HG03060 (cell line): Measurements from ENCODE around the gene NOXO1.
"Not testable (repeated sequence)": the region's sequence is repeated elsewhere in the genome, so short reads cannot be mapped to it uniquely, and the experiment has no call there.

ENCODE experiments used
- ATAC-seq: cut with Tn5 transposase; IDR thresholded peaks from one replicate; pipeline ENCODE4 v1.9.1; 2021; ENCODE audit warnings: low read depth, moderate number of reproducible peaks; ENCODE audit not compliant: unreplicated experiment

Gene NOXO1

DNA sequence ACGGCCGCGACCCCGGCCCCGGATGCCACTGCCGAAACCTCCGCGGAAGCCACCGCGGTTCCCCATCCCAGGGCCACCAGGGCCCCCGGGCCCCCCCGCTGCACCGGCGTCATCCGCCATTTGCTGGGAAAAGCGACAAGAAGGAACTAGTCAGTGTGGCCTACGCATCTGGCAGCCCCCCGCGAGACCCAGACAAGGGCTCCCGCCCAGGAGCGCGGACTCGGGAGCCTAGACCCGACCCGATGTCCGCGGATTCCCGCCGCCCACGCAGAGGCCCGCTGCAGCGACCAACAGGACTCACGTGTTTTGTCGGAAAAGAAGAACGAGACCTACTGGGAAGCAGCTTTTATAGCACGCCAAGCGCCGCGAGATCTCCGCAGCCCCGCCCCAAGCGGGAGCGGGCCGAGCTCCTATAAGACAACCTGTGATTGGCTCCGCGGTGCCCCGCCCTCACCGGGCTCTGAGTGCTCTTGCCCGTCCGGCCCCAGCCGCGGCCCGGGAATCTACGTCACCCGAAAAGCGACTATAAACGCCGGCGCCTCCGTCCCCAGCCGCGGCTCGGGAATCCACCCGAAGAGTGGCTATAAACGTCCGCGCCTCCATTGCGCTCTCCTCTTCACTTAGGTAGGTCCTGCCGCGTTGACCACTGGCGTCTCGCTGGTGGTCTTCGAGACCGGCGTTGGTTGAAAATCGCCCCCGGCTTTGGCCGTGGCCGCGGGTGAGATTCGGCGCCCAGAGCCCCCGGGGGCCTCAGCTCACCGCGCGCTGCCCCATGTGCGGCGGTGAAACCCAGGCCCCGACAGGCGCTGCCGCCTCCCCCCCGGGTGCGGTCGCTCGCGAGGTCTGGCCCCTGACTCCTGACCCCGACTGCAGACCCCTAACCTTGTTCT is 16.5 kb downstream of the NOXO1 start, which contains the start of gene RPS2:
RPS2 (minus strand) TSS at position 321 of the 890 bp plus-strand sequence; CDS start at position 120, 201 bp downstream.
- peak; percentile 69 for ATAC-seq

DNA sequence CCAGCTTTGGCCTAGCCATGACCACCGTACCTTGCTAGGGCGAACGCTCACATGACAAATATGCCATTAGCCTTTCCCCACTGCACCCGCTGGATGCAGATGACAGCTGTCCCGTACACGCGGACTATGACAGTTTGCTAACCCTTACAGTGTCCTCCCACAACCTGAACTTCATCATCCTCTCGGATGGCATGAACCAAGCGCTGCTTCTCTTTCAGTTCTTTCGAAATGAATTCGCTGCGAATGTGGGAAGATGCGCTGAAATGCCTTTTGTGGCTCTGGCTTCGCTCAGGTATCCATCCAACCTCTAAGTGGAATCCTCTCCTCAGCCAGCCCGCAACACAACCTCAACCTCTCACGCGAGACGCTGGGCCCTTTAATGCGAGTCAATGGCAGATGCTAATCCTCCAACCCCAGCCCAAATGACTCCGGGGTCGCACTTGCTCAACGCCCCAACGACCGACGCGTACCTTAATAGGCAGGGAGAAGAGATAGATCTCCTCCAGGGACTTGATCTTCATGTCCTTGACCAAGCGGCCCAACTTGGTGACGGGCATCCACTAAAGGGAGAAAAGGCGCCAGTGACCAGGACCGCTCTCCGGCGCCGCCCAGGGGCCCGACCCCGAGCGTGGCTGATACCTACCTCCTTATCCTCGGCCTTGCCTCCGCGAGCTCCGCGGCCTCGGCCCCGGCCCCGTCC is 17.3 kb downstream of the NOXO1 start:
- ATAC-seq = peak; percentile 2

DNA sequence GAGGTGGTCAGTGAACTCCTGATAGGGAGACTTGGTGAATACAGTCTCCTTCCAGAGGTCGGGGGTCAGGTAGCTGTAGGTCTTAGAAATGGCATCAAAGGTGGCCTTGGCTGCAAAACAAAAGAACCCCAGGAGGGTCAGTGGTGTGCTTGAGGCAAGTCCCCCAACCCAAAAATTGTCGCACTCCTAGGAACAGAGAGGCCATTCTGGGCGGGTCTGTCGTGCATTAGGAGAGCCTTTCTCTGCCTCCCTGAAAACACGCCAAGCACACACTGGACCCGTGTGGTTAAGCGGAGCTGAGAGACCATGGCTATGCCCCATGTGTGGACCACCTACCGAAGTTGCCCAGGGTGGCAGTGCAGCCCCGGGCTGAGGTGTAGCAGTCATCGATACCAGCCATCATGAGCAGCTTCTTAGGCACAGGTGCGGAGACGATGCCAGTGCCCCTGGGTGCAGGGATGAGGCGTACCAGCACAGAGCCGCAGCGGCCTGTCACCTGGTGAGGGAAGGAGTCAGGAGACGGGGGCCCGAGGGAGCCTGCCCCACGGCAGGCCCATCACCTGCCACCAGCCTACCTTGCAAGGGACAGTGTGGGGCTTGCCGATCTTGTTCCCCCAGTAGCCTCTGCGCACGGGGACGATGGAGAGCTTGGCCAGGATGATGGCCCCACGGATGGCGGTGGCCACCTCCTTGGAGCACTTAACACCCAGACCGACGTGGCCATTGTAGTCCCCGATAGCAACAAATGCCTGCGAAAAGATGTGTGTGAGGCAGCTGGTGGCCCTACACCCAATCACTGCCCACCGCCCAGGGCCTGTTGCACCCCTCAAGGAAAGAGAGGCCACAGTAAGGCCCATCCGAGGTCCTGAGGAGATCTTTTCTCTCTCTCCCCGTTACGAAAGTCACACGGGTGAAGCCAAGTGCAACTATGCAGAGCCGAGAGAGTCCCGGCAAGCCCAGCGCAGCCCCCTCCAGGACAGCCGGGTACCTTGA is 18.8 kb downstream of the NOXO1 start:
- not testable (repeated sequence) for ATAC-seq

DNA sequence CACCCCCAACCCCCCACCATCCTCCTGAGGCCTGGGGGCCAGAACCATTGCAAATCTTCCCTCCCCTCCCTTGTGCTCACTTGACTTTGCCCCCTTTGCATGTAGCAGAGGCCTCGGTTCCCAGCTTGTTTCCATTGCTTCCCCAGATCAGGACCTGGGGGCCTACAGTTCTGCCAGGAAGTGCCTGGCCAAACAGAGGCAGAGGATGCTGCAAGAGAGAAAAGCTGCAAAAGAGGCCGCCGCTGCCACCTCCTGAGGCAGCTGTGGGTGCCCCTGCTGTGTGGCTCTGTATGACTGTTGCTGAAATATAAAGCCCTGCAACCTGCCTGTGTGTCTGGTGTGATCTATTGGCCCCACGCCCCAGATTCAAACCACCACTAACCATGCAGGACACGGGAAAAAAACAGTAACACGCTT is 19.6 kb downstream of the NOXO1 start:
- no peak for ATAC-seq

DNA sequence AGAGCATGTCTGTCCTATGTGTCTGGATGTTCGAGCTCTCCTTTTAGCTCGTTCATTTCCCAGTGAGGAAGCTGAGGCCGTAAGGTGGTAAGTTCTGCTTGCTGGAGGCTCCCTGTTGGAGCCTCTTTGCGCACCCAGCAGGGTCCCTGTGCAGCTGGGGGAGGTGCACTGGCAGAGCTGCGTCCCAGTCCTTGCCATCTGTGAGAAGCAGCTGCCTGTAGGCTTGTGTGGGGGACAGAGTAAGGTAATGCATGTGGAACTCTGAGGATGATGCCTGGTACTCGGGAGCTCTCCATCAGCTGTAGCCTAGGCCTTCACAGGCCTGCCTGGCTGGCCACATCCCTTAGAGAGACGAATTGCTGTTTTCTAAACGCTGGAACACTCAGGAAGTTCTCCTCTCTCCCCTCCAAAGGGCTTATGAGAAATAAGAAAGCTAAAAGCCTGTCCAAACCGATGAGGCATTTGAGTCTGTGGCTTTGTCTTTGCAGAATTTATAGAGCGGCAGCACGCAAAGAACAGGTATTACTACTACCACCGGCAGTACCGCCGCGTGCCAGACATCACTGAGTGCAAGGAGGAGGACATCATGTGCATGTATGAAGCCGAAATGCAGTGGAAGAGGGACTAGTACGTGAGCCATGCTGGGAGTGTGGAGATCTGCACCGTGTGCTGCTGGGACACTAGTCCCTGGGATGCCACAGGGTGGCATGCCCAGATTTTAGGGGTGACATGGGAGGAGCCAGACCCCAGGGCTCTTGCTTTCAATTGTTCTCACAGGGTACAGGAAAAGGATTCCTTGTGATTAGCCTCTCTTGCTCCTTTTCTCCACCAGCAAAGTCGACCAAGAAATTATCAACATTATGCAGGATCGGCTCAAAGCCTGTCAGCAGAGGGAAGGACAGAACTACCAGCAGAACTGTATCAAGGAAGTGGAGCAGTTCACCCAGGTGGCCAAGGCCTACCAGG is 20.3 kb downstream of the NOXO1 start:
- ATAC-seq = no peak

DNA sequence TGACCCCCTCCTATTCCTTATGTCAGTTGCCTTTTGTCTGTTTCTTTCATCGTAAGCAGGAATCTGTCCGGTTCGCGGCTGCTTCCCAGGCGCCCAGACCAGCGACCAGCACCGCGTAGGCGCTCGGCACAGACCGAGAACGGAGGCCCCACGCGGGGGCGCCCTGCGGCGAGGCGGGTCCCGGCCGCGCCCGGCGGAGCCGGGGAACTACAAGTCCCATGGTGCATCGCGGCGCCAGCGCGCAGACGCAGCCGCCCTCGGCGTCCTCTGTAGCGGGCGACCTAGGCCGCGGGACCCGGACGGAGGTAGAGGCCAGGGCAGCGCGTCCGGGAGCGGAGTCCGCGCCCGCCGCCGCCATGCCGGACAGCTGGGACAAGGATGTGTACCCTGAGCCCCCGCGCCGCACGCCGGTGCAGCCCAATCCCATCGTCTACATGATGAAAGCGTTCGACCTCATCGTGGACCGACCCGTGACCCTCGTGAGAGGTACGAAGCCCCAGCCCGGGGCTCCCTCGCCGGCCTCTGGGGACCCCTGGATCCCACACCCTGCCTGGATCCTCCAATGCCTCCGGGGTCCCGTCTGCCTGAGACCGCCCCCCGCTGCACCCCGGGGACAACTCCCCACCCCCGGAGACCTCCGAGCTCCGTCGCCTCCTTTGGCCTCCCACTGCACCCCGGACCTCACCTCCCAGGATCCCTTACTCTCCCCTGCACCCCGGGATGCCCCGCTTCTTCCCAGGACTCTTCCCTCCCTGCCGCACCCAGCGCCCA is 21.8 kb downstream of the NOXO1 start, which contains the start of gene NDUFB10:
NDUFB10 (plus strand) TSS at position 270 of the 771 bp plus-strand sequence; CDS start at position 357, 87 bp downstream.
- ATAC-seq = no peak

DNA sequence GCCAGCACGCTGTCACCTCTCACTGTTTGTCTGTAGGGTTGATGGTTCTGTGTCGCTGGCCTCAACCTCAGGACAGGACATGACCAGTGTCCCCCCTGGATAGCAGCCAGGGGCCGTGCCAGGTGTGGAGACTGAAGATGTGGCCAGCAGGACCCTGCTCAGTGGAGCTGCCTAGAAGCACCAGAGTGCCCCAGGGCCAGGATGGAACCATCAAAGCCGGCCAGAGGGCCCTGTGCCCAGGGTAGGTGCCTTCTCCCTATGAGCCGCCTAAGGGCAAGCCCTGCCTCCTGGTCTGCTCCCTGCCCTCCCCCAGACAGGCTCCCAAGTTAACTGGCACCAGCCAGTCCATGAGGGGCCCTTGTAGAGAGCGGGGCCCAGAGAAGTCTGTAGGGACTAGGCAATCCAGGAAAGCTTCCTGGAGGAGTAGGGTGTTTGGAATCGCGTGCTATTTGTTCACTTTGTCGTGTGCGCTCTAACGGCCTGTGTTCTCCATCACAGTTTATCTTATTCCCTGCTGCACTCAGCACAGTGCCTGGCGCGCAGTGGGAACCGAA is 22.5 kb downstream of the NOXO1 start:
- ATAC-seq = no peak

DNA sequence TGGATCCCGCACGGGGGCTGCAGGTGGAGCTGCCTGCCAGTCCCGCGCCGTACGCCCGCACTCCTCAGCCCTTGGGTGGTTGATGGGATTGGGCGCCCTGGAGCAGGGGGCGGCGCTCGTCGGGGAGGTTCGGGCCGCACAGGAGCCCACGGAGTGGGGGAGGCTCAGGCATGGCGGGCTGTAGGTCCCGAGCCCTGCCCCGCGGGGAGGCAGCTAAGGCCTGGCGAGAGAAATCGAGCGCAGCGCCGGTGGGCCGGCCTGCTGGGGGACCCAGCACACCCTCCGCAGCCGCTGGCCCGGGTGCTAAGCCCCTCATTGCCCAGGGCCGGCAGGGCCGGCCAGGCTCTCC is 23.2 kb downstream of the NOXO1 start:
- not testable (repeated sequence) for ATAC-seq

DNA sequence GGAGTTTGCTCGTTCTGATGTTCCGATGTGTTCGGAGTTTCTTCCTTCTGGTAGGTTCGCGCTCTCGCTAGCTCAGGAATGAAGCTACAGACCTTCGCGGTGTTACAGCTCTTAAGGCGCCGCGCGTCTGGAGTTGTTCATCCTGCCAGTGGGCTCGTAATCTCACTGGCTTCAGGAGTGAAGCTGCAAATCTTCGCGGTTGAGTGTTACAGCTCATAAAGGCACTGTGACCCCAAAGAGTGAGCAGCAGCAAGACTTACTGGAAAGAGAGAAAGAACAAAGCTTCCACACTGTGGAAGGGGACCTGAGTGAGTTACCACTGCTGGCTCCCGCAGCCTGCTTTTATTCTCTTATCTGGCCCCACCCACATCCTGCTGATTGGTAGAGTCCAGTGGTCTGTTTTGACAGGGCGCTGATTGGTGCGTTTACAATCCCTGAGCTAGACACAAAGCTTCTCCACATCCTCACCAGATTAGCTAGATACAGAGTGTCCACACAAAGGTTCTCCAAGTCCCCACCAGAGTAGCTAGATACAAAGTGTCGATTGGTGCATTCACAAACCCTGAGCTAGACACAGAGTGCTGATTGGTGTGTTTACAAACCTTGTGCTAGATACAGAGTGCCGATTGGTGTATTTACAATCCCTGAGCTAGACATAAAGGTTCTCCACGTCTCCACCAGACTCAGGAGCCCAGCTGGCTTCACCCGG is 23.7 kb downstream of the NOXO1 start:
- not testable (repeated sequence) for ATAC-seq

DNA sequence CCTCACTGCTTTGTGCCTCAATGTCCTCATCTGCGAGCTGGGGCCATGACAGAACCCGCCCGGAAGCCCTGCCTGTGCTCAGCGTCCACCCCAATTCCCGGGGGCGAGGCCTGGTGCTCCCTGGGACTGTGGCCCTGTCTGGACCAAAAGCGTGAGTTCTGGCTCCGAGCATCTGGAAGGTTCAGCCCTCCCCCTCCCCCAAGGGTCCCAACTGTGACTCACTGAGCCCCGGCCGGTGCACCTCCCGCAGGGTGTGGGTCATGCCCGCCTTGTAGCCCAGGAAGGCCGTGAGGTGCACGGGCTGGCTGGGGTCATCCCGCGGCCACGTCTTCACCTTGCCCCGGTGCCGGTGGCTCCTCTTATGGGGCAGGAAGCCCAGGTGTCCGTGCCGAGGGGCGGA is 27.5 kb downstream of the NOXO1 start:
- no peak for ATAC-seq

DNA sequence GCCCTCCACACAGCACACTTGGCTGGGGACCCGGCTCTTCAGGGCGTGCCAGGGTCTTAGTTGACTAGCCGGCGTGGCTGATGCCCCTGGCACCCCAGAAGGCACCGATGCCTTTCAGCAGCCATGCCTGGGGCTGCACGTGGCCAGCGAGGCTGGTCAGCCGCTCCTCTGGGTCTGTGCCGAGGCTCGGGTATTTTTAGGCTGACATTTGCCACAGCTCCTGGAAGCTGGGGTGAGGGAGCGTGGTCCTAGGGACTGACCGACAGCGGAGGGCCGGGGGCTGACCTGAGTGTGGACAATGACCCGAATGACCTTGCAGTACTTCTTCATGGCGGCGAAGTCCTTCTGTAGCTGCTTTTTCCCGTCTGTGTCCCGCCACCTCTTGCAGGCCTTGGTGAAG is 30.7 kb downstream of the NOXO1 start:
- ATAC-seq = no peak

DNA sequence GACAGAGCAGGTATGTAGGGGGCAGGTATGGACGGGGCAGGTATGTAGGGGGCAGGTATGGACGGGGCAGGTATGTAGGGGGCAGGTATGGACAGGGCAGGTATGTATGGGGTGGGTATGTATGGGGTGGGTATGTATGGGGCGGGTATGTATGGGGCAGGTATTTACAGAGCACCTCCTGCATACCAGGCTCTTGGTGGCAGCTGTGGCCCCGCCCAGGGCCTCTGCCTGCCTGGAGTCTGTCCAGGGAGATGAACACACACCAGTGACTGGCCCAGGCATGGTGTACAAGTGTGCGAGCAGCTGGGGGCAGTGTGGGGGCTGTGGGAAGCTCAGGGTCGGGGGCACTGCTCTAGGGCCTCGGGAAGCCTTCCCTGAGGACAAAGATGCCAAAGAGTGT is 31.2 kb downstream of the NOXO1 start:
- no peak for ATAC-seq

DNA sequence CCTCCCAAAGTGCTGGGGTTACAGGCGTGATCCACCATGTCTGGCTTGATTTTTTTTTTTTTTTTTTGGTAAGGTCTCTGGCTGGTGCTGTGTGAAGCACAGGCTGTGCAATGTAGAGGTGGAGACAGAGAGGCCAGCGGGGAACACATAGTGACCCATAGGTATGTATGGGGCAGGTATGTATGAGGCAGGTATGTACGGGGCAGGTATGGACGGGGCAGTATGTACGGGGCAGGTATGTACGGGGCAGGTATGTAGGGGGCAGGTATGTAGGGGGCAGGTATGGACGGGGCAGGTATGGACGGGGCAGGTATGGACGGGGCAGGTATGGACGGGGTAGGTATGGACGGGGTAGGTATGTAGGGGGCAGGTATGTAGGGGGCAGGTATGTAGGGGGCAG is 31.8 kb downstream of the NOXO1 start:
- ATAC-seq = no peak

DNA sequence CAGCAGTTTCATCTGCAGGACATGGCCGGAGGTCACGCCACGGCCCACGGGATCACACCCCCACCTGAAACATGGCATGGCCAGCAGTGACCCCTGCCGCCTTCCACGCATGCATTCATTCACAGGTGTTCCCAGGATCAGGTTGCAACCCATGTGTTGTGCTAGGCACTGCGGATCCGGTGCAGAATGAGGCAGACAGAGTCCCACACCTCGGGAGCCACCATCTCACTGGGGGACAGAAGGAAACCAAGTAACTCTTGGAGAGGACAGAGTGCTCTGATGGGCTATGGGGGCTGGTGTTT is 33.9 kb downstream of the NOXO1 start:
- no peak for ATAC-seq

DNA sequence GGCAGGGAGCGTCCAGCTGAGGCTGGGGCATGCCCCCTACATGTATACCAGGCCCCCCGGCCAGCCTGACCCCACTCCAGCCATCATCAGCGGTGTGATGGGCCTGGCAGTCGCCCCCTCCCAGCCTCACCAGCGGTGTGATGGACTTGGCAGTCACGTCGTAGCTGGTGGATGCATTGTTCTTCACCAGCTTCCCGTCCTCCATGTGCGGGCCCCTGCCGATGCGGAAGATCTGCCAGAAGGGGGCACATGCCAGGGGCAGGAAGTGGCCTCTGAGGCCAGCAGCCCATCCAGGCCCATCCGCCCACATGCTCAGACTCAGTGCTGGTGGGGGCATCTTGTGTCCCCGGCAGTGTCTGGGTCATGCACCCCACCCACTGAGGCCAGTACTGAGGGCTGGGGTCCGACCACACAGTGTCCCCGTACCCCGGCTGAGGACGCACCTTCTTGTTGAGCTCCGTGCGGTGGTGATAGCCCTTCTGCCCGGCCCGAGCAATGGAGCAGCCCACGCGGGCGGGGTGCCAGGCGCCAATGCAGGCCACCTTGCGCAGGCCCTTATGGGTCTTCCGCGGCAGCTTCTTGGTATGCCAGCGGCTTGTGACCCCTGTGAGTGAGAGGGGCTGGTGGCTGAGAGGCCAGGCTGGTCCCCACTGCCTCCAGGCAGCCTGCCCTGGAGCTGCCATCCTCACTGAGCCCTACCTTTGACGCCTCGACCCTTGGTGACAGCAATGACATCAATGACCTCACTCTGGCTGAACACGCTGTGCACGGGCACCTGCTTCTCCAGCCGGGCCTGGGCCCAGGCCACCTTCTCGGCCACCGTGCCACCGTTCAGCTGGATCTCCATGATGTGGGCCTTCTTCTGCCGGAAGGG is 34.5 kb downstream of the NOXO1 start:
- ATAC-seq = no peak

DNA sequence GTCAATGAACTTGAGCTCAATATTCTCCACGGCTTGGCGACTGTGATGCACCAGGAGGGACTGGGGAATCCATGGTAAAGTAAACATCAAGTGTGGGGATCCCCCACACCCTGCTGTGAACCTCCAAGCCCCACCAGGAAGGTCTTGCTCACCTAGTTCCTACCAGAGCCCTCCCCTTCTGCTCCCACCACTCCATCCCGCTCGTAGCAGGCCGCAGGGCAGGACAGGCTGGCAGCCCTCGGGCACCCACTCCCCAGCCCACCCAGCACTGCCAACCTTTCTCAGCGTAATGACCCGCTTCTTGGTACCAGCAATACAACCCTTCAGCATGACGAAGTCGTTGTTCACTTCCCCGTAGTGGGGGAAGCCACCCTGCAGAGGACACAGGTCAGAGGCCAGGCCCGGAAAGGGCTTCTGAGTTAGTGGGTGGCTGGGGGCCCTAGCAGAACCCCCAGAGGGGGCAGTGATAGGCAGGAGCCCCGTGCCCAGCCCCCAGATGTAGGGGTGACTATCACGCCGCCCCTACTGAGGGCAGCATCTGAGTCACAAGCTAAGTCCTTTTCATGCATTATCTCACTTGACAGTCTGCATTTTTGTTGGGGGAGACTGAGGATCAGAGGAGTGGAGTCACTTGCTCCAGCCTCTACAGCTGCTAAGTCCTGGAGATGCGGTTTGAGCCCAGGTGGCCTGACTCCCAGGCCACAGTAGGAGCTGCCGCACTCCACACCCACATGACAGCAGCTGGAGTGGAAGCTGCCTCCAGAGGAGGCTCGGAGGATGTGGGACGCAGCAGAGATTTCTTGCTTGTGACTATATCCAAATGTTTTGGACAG is 35.5 kb downstream of the NOXO1 start:
- no peak for ATAC-seq
